Stimulated activated CD8-positive, alpha-beta memory T cell treated with anti-CD3 and anti-CD28 coated beads, Interleukin-12 subunit alpha, Interleukin-12 subunit beta, amount 100 ng/mL, for 4 hours (primary cell): ENCODE results near the gene PGM5.

ENCODE experiments used
- DNase-seq: peaks from one replicate; pipeline ENCODE4 v3.0.0-alpha.2; 2020; ENCODE audit warnings: low read depth

Gene PGM5

DNA sequence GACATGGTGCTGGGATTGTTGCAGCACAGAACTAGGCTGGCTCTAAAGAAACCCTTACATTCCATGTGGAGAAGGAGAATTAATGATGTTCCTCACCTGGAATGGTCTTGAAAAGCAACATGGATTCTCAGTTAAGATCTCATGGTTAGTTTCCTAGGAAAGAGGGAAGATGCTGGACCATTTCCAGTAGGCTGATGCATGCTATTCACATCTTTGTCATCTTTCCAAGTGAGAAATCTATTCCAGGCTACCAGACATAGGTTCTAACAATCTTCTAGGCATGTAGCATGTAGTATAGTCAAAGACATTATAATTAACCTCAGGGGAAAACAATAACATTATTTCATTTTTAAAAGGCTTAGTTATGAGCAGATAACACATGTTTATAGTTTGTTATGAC lies 139.9 kb downstream of the PGM5 start:
- no peak for DNase-seq

- no peak for DNase-seq
These were observed 141.2 kb downstream of the PGM5 start for GRCh38 chr9:68497629-68498028.

DNA sequence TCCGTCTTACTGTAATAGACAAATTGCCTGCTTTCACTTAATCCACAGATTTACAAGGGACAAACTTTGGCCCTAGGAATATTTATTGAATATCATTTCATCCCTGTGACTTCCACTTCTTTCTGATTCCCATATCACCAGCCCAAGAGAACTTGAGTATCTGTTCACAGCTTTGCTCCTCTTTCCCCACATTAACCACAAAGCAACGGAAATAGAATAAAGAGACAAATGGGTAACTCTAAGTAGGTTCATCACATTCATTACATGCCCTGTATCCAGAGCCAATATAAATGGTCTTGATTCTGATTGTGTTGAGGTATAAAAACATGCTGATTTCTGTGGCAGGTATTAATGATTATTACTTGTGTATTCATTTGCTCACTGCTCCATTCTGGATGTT lies 142.4 kb downstream of the PGM5 start:
- DNase-seq = no peak

DNA sequence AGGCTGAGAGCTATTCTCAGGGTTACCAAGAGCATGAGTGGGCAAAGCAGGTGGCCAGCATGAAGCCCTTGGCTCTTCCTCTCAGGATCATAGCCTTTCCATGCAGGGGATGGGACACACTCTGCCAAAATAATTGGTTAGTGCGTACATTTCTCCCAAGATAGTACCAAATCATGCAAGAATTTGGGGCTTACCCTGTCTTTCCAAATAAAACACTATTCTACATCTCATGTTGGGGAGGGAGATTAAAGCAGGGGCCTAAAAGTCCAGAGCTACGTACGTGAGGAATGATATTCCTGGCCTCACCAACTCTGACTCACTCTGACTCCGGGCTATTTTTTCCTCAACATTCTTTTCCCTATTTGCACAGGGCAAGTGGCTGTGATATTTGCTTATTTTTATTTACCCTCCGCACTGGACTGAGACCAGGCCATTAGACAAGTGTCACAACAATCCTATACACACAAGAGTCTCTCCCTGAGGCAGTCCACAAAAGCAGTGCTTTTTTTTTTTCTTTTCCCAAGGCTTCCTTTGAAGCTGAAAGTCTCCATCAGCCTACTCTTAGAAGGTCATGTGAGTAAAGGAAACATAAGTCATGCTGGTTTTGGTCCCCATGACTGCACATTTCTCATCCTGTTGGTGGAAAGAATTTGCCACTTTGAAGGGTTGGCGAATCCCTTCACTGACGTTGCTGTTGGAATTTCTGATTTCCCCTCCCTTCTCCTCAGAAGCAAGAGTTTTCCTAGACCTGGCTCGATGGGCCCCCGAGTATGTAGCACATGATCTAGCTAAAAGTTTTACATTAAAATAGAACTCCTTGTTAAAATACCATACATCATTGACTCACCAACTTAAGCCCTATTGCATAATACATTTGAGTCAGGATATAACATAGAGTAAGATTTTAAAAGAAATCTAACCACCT lies 144.3 kb downstream of the PGM5 start:
- DNase-seq = no peak

- no peak for DNase-seq
These were observed 145.9 kb downstream of the PGM5 start for GRCh38 chr9:68502279-68502678.

DNA sequence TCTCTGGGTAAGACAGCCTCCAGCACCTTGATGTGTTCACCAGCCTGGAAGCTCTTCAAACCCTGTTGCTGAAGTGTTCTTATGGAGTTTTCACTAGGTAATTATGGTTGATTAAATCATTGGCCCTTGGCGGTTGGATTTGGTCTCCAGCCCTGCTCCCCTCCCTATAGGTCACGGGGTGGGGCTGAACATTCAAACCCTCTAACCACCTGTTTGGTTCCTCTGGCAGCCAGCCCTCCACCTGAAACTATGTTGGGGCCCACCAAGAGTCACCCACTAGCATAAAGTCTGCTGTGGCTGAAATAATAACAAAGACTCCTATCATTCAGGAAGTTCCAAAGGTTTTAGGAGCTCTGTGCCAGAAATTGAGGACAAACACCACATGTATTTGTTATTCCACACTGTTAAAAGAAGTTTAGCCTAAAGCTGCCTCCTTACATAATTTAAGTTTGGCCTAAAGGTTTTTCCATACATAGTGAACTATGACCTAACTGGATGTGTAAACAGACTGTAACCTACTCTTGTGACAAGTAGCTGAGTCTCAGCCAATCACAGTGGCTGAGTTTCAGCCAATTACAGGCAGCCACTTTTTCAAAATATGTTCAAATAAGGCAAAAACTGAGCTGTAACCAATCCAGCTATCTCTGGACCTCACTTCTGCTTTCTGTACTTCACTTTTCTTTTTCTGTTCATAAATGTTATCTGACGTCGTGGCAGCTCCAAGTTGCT lies 149.4 kb downstream of the PGM5 start:
- no peak for DNase-seq

- no peak for DNase-seq
These were observed 150.1 kb downstream of the PGM5 start for GRCh38 chr9:68506551-68506950.

- DNase-seq = no peak
These were observed 150.9 kb downstream of the PGM5 start for GRCh38 chr9:68507130-68507805.

DNA sequence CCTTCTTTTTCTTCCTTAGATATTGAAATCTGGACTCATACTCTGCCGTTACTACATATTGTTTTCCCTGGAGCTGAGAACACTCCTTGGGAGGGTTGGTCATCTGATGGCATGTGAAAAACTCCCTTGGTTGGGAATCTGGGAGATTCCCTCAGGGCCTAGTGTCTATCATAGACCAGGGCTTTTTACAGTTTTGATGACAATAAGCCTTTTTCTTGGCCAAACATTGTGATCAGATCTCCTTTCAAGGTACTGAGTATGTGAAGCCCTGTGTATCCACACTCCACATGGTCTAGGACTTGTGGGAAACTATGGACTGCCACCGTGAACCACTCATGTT lies 151.4 kb downstream of the PGM5 start:
- no peak for DNase-seq

DNA sequence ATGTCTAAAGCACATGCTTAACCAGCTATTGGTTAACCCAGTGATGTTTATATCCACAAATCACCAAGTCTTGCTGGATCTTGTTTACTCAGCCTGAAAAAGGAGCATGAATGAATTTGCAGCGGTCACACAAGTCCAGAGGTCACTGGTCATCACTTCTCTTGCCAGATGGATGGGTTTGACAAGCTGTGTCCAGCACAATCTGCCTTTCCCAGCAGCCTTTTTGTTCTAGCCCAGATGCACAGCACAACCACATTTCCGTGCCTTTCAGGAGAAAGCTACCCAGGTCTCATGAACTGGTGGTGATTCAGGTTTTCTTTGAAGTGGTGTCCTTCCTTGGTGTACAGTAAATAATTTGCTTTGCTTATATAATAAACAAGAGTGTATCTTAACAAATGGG lies 152.1 kb downstream of the PGM5 start:
- DNase-seq = no peak

GRCh38 chr9:68509689-68510088 lies 153.3 kb downstream of the PGM5 start:
- no peak for DNase-seq

- DNase-seq = no peak
These were observed 157.0 kb downstream of the PGM5 start for GRCh38 chr9:68513385-68513784.

DNA sequence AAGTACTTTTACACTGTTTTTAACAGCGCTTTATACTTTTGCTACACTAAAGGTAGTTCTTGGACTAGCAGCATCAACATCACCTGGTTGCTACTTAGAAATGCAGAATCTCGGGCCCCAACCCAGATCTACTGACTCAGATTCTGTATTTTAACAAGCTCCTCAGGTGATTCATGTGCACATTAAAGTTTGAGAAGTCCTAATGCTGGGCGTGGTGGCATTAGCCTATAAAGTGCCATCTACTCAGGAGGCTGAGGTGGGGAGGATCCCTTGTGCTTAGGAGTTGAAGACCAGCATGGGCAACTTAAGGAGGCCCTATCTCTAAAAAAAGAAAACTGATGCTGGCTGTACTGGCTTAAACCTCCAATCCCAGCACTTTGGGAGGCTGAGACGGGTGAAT lies 157.6 kb downstream of the PGM5 start:
- no peak for DNase-seq

GRCh38 chr9:68515326-68516017 lies 159.1 kb downstream of the PGM5 start:
- no peak for DNase-seq

- no peak for DNase-seq
These were observed 165.7 kb downstream of the PGM5 start for GRCh38 chr9:68522131-68522530.

DNA sequence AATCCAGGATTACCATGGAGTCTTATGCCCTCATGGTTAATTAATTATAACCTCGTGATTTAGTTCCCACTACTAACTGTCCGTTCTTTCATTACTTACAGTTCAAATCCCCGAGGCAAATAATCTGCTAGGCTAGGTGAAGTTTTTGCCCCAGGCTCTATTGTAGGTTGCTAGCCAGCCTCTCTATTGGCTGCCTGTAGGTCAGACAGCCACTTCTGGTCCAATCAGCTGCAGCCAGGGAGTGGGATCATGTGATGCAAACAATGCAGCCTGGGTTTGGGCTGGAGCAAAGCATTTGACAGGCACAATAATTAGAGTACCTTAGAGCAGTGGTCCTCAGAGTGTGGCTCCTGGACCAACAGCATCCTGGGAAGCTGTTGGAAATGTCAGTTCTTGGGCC lies 166.5 kb downstream of the PGM5 start:
- DNase-seq = no peak

DNA sequence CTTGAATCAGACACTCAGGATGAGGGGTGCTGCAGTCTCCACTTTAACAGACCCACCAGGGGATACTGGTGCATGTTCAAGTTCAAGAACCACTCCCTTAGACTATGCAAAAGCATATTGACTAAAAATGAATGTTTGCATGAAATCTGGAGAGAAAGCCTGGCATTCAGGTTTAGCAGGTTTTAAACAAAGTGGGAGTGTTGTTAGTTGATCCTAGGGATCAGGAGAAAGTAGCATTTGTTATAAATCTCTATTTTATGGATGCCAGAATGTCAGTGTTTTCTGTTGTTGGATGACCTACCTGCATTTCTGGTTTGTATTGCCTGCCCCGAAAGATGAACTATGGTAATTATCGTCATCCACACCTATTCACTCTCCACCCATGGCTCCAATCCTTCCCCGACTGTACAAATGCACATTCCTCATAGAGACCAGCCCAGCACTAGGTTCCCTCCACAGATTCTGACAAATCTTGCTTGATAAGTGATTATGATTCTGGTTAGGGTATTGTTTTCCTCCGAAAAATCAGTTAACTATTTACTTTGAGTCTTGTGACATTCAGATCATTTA lies 167.0 kb downstream of the PGM5 start:
- DNase-seq = no peak

DNA sequence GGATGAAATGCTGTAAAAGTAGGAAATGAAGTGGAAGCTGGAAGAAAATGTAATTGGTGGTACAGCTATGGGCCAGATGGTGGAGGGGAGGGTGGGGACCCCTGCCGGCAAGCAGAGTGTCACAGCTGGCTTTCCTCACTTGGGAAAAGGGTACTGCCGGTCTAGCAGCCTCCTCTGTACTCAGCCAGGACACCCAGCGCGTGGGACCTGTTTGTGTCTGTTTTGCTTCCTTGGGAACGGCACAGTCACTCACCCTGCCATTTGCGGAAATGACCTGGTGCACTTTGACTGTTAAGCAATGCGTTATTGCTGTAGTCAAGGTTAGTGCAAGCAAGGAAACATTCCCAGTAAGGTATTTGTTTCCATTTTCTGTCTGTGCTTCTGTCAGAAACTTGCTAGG lies 174.2 kb downstream of the PGM5 start:
- no peak for DNase-seq

GRCh38 chr9:68532131-68532530 lies 175.7 kb downstream of the PGM5 start:
- no peak for DNase-seq

DNA sequence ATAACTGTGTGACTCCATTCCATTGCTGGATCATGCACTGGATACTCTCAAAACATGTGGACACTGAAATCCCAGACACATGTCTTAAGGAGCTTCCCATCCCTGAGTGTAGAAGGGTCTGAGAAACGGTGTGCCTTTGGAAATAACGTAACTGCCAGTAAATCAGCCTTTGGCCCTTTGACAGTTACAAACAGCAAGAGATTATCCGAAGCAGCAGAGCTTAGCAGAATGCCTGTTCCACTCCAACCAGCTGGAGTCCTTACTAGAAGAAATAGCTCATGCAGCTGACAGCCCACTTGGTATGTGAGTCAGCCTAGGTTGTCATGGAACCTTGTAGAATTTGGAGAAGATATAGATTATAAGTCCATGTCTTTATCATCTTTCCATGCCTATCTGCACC lies 177.3 kb downstream of the PGM5 start:
- DNase-seq = no peak

GRCh38 chr9:68536876-68537615 lies 180.6 kb downstream of the PGM5 start:
- DNase-seq = no peak

- DNase-seq = no peak
These were observed 181.1 kb downstream of the PGM5 start for GRCh38 chr9:68537616-68537880.
